ENCODE data around the gene GMPS.
"Not testable (repeated sequence)": the region's sequence is repeated elsewhere in the genome, so short reads cannot be mapped to it uniquely, and the experiment has no call there.

The GMPS gene

GRCh38 chr3:155872904-155873646 lies 2.6 kb downstream of the GMPS start:
- DNase-seq (ENCODE audit: low spot score), result no peak

- no peak for DNase-seq (ENCODE audit: low spot score)
Observed at GRCh38 chr3:155876037-155876436, 5.6 kb downstream of the GMPS start.

GRCh38 chr3:155876503-155876902 lies 6.1 kb downstream of the GMPS start:
- no peak for DNase-seq (ENCODE audit: low spot score)

- no peak for DNase-seq (ENCODE audit: low spot score)
Observed at GRCh38 chr3:155880286-155880685, 9.8 kb downstream of the GMPS start.

GRCh38 chr3:155884292-155884691 lies 13.8 kb downstream of the GMPS start:
- DNase-seq (ENCODE audit: low spot score), result no peak

GRCh38 chr3:155885292-155885691 lies 14.8 kb downstream of the GMPS start:
- no peak for DNase-seq (ENCODE audit: low spot score)

GRCh38 chr3:155886348-155886747 lies 15.9 kb downstream of the GMPS start:
- DNase-seq (ENCODE audit: low spot score), result not testable (repeated sequence)

- no peak for DNase-seq (ENCODE audit: low spot score)
Observed at GRCh38 chr3:155886915-155887314, 16.5 kb downstream of the GMPS start.

- DNase-seq (ENCODE audit: low spot score), result no peak
Observed at GRCh38 chr3:155889212-155889611, 18.8 kb downstream of the GMPS start.

- no peak for DNase-seq (ENCODE audit: low spot score)
Observed at GRCh38 chr3:155889952-155890351, 19.5 kb downstream of the GMPS start.

GRCh38 chr3:155890671-155891190 lies 20.3 kb downstream of the GMPS start:
- DNase-seq (ENCODE audit: low spot score), result no peak

- DNase-seq (ENCODE audit: low spot score), result no peak
Observed at GRCh38 chr3:155891321-155891720, 20.9 kb downstream of the GMPS start.

- no peak for DNase-seq (ENCODE audit: low spot score)
Observed at GRCh38 chr3:155895379-155895900, 25.0 kb downstream of the GMPS start.

GRCh38 chr3:155906900-155907299 lies 36.5 kb downstream of the GMPS start:
- no peak for DNase-seq (ENCODE audit: low spot score)

- DNase-seq (ENCODE audit: low spot score), result peak; percentile 22
Observed at GRCh38 chr3:155908086-155908485, 37.6 kb downstream of the GMPS start.

GRCh38 chr3:155908605-155909004 lies 38.2 kb downstream of the GMPS start:
- DNase-seq (ENCODE audit: low spot score), result no peak

- no peak for DNase-seq (ENCODE audit: low spot score)
Observed at GRCh38 chr3:155912090-155912489, 41.6 kb downstream of the GMPS start.

GRCh38 chr3:155912579-155913190 lies 42.2 kb downstream of the GMPS start:
- DNase-seq (ENCODE audit: low spot score), result no peak

GRCh38 chr3:155917781-155918180 lies 47.3 kb downstream of the GMPS start:
- DNase-seq (ENCODE audit: low spot score), result no peak

- DNase-seq (ENCODE audit: low spot score), result no peak
Observed at GRCh38 chr3:155919728-155920127, 49.3 kb downstream of the GMPS start.

- no peak for DNase-seq (ENCODE audit: low spot score)
Observed at GRCh38 chr3:155921486-155921885, 51.0 kb downstream of the GMPS start.

GRCh38 chr3:155934230-155934629 lies 63.8 kb downstream of the GMPS start:
- no peak for DNase-seq (ENCODE audit: low spot score)

- DNase-seq (ENCODE audit: low spot score), result no peak
Observed at GRCh38 chr3:155938409-155938808, 68.0 kb downstream of the GMPS start.
